Measurements from ENCODE around the gene PTCSC3.

Gene PTCSC3

GRCh38 chr14:36176524-36176923 lies at the start of gene PTCSC3:
TSS of gene PTCSC3 (minus strand) at chr14:36176722.
- Mint-ChIP-seq H3K9me3 (no peaks in the 10 kb centered on the region), H3K4me3 (no peak within 1 kb of the TSS), H3K27me3 (peaks cover 0 to 3% of the 10 kb centered on the region in 2 donors), H3K36me3 (no peaks in the 10 kb centered on the region), H3K27ac (no peak within 1 kb of the TSS), H3K4me1 (no peaks in the 10 kb centered on the region)
- no peak for ATAC-seq (replicated peaks)
- no peak for DNase-seq

GRCh38 chr14:36226164-36226563 lies 49.6 kb upstream of the PTCSC3 start:
- Mint-ChIP-seq H3K4me1 (no peaks in the 10 kb centered on the region), H3K36me3 (no peaks in the 10 kb centered on the region), H3K27ac (no peak overlapping the region), H3K4me3 (no peak overlapping the region), H3K9me3 (no peaks in the 10 kb centered on the region), H3K27me3 (peaks cover 0 to 4% of the 10 kb centered on the region in 2 donors)
- ATAC-seq (replicated peaks) (peak in 1 of 2 donors; percentile 12), DNase-seq (no peak)

DNA sequence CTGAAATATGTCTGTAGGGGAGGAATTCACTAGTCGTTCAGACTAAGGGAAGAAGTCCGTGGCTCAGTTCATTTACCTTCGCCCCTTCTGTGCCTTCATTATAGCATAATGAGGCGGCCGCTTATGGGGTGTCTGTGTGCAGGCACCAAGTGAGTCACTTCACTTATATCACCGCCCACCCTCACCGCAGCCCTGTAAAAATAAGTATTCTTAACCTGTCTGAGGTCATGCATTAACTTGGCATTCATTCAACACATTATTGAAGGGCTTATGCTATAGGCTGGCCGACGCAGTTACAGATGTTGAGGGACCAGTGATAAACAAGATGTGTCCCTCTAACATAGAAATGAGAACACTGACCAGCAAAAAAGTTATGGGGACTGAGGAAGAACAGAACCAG lies 47.7 kb upstream of the PTCSC3 start:
- Mint-ChIP-seq H3K4me1 (no peaks in the 10 kb centered on the region), H3K36me3 (no peaks in the 10 kb centered on the region), H3K9me3 (no peaks in the 10 kb centered on the region), H3K27me3 (peaks cover 0 to 4% of the 10 kb centered on the region in 2 donors), H3K27ac (no peak overlapping the region), H3K4me3 (no peak overlapping the region)
- DNase-seq (no peak), ATAC-seq (replicated peaks) (no peak)

- DNase-seq (no peak), ATAC-seq (replicated peaks) (no peak)
- no peaks in the 10 kb centered on the region for H3K9me3 Mint-ChIP-seq
- no peak overlapping the region for H3K4me3 Mint-ChIP-seq
- H3K4me1 Mint-ChIP-seq = no peaks in the 10 kb centered on the region
- peaks cover 0 to 4% of the 10 kb centered on the region in 2 donors for H3K27me3 Mint-ChIP-seq
- no peaks in the 10 kb centered on the region for H3K36me3 Mint-ChIP-seq
- H3K27ac Mint-ChIP-seq = no peak overlapping the region
Measured at GRCh38 chr14:36223558-36223957, 47.0 kb upstream of the PTCSC3 start.

DNA sequence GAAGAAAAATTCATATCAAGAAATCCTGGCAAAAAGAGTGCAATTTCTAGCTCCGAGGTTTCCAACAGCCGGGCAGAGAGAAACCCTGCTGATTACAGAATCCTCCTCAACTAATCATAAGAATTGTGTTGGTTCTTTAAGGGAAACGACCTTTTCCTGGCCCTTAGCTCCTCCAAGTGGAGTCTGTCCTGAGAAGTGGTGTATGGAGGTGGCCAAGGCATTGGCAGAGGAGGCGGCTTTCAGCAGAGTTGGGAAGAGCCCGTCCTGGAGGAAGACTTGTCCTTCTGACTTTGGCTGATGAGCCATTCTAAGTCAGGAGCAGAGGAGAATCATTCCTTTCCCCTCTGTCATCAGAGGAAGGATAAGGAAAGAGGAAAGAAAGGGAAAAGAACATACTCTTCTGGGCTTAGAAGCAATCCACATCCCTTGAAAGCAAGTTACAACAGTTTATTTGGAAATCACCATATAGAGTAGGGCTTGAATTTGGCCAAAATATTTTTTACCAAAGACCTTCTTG lies 46.5 kb upstream of the PTCSC3 start:
- DNase-seq = no peak

DNA sequence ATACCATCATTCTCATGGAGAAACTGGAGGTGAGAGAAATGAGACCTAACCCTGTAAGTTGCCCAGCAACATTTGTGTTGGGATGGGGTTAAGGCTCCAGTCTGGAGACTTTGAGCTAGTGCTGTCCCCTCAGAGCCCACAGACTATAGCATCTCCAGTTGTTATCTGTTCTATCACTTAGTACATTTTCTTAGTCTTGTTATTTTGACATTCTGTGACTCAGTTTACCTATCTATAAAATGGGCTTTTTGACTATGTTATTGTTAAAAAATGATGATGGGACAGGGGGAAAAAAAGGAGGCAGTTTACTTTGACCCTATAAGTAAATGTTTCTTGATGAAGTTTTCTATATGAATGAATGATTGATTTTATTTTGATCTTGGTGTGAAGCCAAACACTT lies 45.8 kb upstream of the PTCSC3 start:
- Mint-ChIP-seq H3K9me3 (no peaks in the 10 kb centered on the region), H3K36me3 (no peaks in the 10 kb centered on the region), H3K4me1 (no peaks in the 10 kb centered on the region), H3K27me3 (peaks cover 0 to 5% of the 10 kb centered on the region in 2 donors), H3K27ac (no peak overlapping the region), H3K4me3 (no peak overlapping the region)
- ATAC-seq (replicated peaks) (no peak), DNase-seq (no peak)

More for the DNA sequence above, 46.5 kb upstream of the PTCSC3 start:
- Mint-ChIP-seq H3K9me3 (no peaks in the 10 kb centered on the region), H3K27me3 (peaks cover 0 to 4% of the 10 kb centered on the region in 2 donors), H3K4me1 (no peaks in the 10 kb centered on the region), H3K36me3 (no peaks in the 10 kb centered on the region), H3K27ac (no peak overlapping the region), H3K4me3 (no peak overlapping the region)
- ATAC-seq (replicated peaks) = no peak

- Mint-ChIP-seq H3K27me3 (peaks cover 0 to 8% of the 10 kb centered on the region in 2 donors), H3K36me3 (no peaks in the 10 kb centered on the region), H3K4me3 (no peak overlapping the region), H3K27ac (no peak overlapping the region), H3K9me3 (no peaks in the 10 kb centered on the region), H3K4me1 (no peaks in the 10 kb centered on the region)
- DNase-seq = no peak
- ATAC-seq (replicated peaks) = no peak
Measured at GRCh38 chr14:36221112-36221511, 44.6 kb upstream of the PTCSC3 start.

DNA sequence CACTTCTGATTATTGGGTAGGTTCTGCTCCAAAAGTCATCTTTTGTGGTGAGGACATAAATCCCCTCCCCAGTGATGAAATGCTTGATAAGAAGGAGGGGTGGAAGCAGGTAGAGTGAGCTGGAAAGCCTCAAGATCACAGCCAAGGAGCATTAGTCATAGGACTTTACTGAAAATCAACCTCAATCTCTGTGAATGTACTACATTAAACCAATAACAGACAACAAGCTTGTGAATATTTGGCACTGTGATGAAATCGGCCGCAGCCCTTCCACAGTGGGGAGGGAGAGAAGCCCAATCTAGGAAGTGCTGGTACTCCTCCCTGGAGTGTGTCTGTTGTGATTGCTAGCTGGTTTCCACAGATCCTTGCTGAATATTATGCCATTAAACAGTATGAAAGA lies 41.2 kb upstream of the PTCSC3 start:
- H3K27me3 Mint-ChIP-seq = peaks cover 0 to 8% of the 10 kb centered on the region in 2 donors
- no peak overlapping the region for H3K4me3 Mint-ChIP-seq
- ATAC-seq (replicated peaks) = no peak
- no peaks in the 10 kb centered on the region for H3K36me3 Mint-ChIP-seq
- no peak overlapping the region for H3K27ac Mint-ChIP-seq
- DNase-seq = no peak
- H3K9me3 Mint-ChIP-seq = no peaks in the 10 kb centered on the region
- H3K4me1 Mint-ChIP-seq = no peaks in the 10 kb centered on the region

- no peaks in the 10 kb centered on the region for H3K9me3 Mint-ChIP-seq
- DNase-seq = no peak
- no peak overlapping the region for H3K4me3 Mint-ChIP-seq
- no peaks in the 10 kb centered on the region for H3K4me1 Mint-ChIP-seq
- ATAC-seq (replicated peaks) = no peak
- H3K27me3 Mint-ChIP-seq = peaks cover 0 to 8% of the 10 kb centered on the region in 2 donors
- no peak overlapping the region for H3K27ac Mint-ChIP-seq
- H3K36me3 Mint-ChIP-seq = no peaks in the 10 kb centered on the region
Measured at GRCh38 chr14:36217027-36217426, 40.5 kb upstream of the PTCSC3 start.

- peaks cover 0 to 8% of the 10 kb centered on the region in 2 donors for H3K27me3 Mint-ChIP-seq
- no peaks in the 10 kb centered on the region for H3K4me1 Mint-ChIP-seq
- no peak overlapping the region for H3K4me3 Mint-ChIP-seq
- no peak for DNase-seq
- no peaks in the 10 kb centered on the region for H3K36me3 Mint-ChIP-seq
- no peak overlapping the region for H3K27ac Mint-ChIP-seq
- no peaks in the 10 kb centered on the region for H3K9me3 Mint-ChIP-seq
- no peak for ATAC-seq (replicated peaks)
Measured at GRCh38 chr14:36215217-36215598, 38.7 kb upstream of the PTCSC3 start.

DNA sequence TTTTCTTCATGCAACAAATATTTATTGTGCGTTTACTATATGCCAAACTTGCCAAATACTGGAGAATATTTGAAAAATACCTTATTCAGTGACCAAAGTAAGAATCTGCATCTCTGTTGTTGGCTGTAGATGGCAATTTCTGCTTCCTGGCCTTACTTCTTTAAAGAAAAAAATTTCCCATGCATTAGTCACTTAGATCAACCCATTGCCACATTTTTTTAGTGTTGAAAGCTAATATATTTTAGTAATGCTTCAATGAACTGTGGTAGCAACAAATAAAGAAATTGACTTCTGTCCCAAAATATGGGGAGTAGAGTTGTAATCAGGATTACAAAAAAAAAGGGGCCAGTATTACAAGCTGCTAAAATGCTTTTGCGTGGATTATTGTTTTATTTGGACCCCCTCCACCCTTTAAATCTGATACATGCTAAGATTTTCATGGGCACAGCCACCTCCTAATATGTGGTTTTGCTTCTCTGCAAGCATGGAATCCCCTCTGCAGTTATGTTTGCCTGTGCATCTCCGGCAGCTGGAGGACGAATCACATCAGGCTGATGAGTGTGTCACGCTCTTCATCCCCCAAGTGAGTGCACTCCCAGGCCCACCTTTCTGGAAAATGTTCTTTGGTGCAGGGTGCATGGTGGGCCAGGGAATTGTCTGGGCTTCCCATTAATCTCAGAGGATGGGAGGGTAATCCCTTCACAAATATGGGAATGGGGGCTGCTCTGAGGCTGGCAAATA lies 38.1 kb upstream of the PTCSC3 start:
- no peaks in the 10 kb centered on the region for H3K4me1 Mint-ChIP-seq
- ATAC-seq (replicated peaks) (no peak), DNase-seq (no peak)
- H3K27ac Mint-ChIP-seq = no peak overlapping the region
- H3K27me3 Mint-ChIP-seq = peaks cover 0 to 8% of the 10 kb centered on the region in 2 donors
- no peak overlapping the region for H3K4me3 Mint-ChIP-seq
- H3K9me3 Mint-ChIP-seq = no peaks in the 10 kb centered on the region
- no peaks in the 10 kb centered on the region for H3K36me3 Mint-ChIP-seq

- no peak for ATAC-seq (replicated peaks)
Measured at GRCh38 chr14:36212987-36213386, 36.5 kb upstream of the PTCSC3 start.

GRCh38 chr14:36212577-36212976 lies 36.1 kb upstream of the PTCSC3 start:
- ATAC-seq (replicated peaks) (no peak), DNase-seq (no peak)
- H3K4me1 Mint-ChIP-seq = no peaks in the 10 kb centered on the region
- no peak overlapping the region for H3K27ac Mint-ChIP-seq
- peaks cover 0 to 8% of the 10 kb centered on the region in 2 donors for H3K27me3 Mint-ChIP-seq
- H3K36me3 Mint-ChIP-seq = no peaks in the 10 kb centered on the region
- no peak overlapping the region for H3K4me3 Mint-ChIP-seq
- H3K9me3 Mint-ChIP-seq = no peaks in the 10 kb centered on the region

More at GRCh38 chr14:36212987-36213386, 36.5 kb upstream of the PTCSC3 start:
- Mint-ChIP-seq H3K4me3 (no peak overlapping the region), H3K27me3 (peaks cover 0 to 8% of the 10 kb centered on the region in 2 donors), H3K4me1 (no peaks in the 10 kb centered on the region), H3K36me3 (no peaks in the 10 kb centered on the region), H3K27ac (no peak overlapping the region), H3K9me3 (no peaks in the 10 kb centered on the region)
- DNase-seq = no peak

- H3K9me3 Mint-ChIP-seq = peaks cover 0 to 4% of the 10 kb centered on the region in 2 donors
- ATAC-seq (replicated peaks) (no peak), DNase-seq (no peak)
- no peaks in the 10 kb centered on the region for H3K36me3 Mint-ChIP-seq
- no peak overlapping the region for H3K4me3 Mint-ChIP-seq
- peaks cover 0 to 3% of the 10 kb centered on the region in 2 donors for H3K27me3 Mint-ChIP-seq
- no peak overlapping the region for H3K27ac Mint-ChIP-seq
- H3K4me1 Mint-ChIP-seq = no peaks in the 10 kb centered on the region
Measured at GRCh38 chr14:36208690-36209278, 32.3 kb upstream of the PTCSC3 start.

GRCh38 chr14:36207500-36207899 lies 31.0 kb upstream of the PTCSC3 start:
- Mint-ChIP-seq H3K36me3 (no peaks in the 10 kb centered on the region), H3K4me3 (no peak overlapping the region), H3K27ac (no peak overlapping the region), H3K4me1 (no peaks in the 10 kb centered on the region), H3K27me3 (no peaks in the 10 kb centered on the region), H3K9me3 (peaks cover 4% of the 10 kb centered on the region in 2 donors)
- DNase-seq (no peak), ATAC-seq (replicated peaks) (no peak)
